Suppressor macrophage (primary cell): Measurements from ENCODE around the gene RPTOR.

Experiments used
- DNase-seq, 4 experiments: peaks; one replicate each; pipeline ENCODE4 v3.0.0-alpha.2; 2020 to 2022

Gene RPTOR

GRCh38 chr17:80885947-80886582, 341.4 kb downstream of the RPTOR start:
- DNase-seq: peak in 3 of 4 experiments; percentile 30 to 34 (median 34)

- no peak for DNase-seq
These were observed 342.3 kb downstream of the RPTOR start for GRCh38 chr17:80886641-80887573.

- DNase-seq: no peak
These were observed 343.1 kb downstream of the RPTOR start for GRCh38 chr17:80887639-80888175.

GRCh38 chr17:80888276-80889160, 343.9 kb downstream of the RPTOR start:
- no peak for DNase-seq

- DNase-seq: no peak
These were observed 344.9 kb downstream of the RPTOR start for GRCh38 chr17:80889231-80890195.

GRCh38 chr17:80890196-80890920, 345.7 kb downstream of the RPTOR start:
- DNase-seq: no peak

- DNase-seq: no peak
These were observed 346.3 kb downstream of the RPTOR start for GRCh38 chr17:80890921-80891396.

- DNase-seq: peak; percentile 84 to 96 (median 88)
These were observed 346.9 kb downstream of the RPTOR start for GRCh38 chr17:80891397-80892018.

GRCh38 chr17:80892019-80892855, 347.6 kb downstream of the RPTOR start:
- DNase-seq: peak; percentile 89 to 99 (median 95)

- DNase-seq: peak; percentile 59 to 91 (median 82)
These were observed 348.4 kb downstream of the RPTOR start for GRCh38 chr17:80892900-80893603.

GRCh38 chr17:80893604-80894438, 349.2 kb downstream of the RPTOR start:
- DNase-seq: no peak

- DNase-seq: no peak
These were observed 349.7 kb downstream of the RPTOR start for GRCh38 chr17:80894439-80894721.

GRCh38 chr17:80894726-80895125, 350.1 kb downstream of the RPTOR start:
- no peak for DNase-seq

GRCh38 chr17:80895366-80895765, 350.7 kb downstream of the RPTOR start:
- DNase-seq: no peak

GRCh38 chr17:80898716-80899115, 354.1 kb downstream of the RPTOR start:
- DNase-seq: no peak

- DNase-seq: peak; percentile 58 to 73 (median 68)
These were observed 355.0 kb downstream of the RPTOR start for GRCh38 chr17:80899402-80900268.

GRCh38 chr17:80901319-80901718, 356.7 kb downstream of the RPTOR start:
- DNase-seq: no peak
